ENCODE results near the gene DNAJC7. TPM values are rescaled to one million over a fixed set of nuclear protein-coding genes. Genes with fewer than 3 reads are reported as not detected.
"Not testable (repeated sequence)": the region's sequence is repeated elsewhere in the genome, so short reads cannot be mapped to it uniquely, and the experiment has no call there.

The DNAJC7 gene
- total RNA-seq, 1 experiment from 2014 or later, result 130 TPM

- Mint-ChIP-seq H3K4me1 (ENCODE audit: insufficient read depth, unreplicated experiment) (peaks cover 28% of the 10 kb centered on the region), H3K36me3 (ENCODE audit: insufficient read depth, unreplicated experiment) (peaks cover 16% of the 10 kb centered on the region), H3K9me3 (ENCODE audit: unreplicated experiment) (no peaks in the 10 kb centered on the region), H3K4me3 (ENCODE audit: unreplicated experiment) (peak overlapping the region; percentile 47), H3K27ac (ENCODE audit: low read depth, unreplicated experiment) (peak overlapping the region; percentile 64), H3K27me3 (ENCODE audit: insufficient read depth, unreplicated experiment) (no peaks in the 10 kb centered on the region)
- POLR2A ChIA-PET, result interaction anchor here (0.6 to 3.6 kb wide), 5 partner anchors 9 to 762 kb away, joined by 3 to 11 read pairs (median 4); partner anchors contain the start of genes CNP, KLHL11, NAGLU and NKIRAS2
- DNase-seq (ENCODE audit: unreplicated experiment), result peak; percentile 64
- no peak for TF ChIP-seq CTCF (IDR thresholded peaks at IDR 0.05; ENCODE audit: unreplicated experiment)
- BruUV-seq (replicated peaks), result no TSS peak
- CTCF ChIA-PET, result no interaction called here
- intact Hi-C loops (cut with micrococcal nuclease), result no loop called here
These were observed 6.2 kb downstream of the DNAJC7 start for GRCh38 chr17:42010898-42011516.

- BruUV-seq (replicated peaks); intact Hi-C loops (cut with micrococcal nuclease): not testable (repeated sequence)
- peaks cover 22% of the 10 kb centered on the region for H3K36me3 Mint-ChIP-seq (ENCODE audit: insufficient read depth, unreplicated experiment)
These were observed 7.0 kb downstream of the DNAJC7 start for GRCh38 chr17:42010266-42010680.

GRCh38 chr17:42009170-42009569, 8.1 kb downstream of the DNAJC7 start:
- H3K36me3 Mint-ChIP-seq (ENCODE audit: insufficient read depth, unreplicated experiment), result peaks cover 23% of the 10 kb centered on the region
- H3K4me1 Mint-ChIP-seq (ENCODE audit: insufficient read depth, unreplicated experiment), result peaks cover 28% of the 10 kb centered on the region
- no peak for DNase-seq (ENCODE audit: unreplicated experiment)
- TF ChIP-seq CTCF (IDR thresholded peaks at IDR 0.05; ENCODE audit: unreplicated experiment), result no peak
- POLR2A ChIA-PET, result interaction anchor here (0.7 to 1.5 kb wide), 4 partner anchors 9 to 49 kb away, joined by 3 to 14 read pairs (median 4); partner anchors contain the start of genes DNAJC7 and NKIRAS2
- BruUV-seq (replicated peaks), result no TSS peak
- H3K27ac Mint-ChIP-seq (ENCODE audit: low read depth, unreplicated experiment), result peak overlapping the region; percentile 64
- intact Hi-C loops (cut with micrococcal nuclease), result no loop called here
- CTCF ChIA-PET, result interaction anchor here (0.8 kb wide), 1 partner anchor 37 kb away, joined by 4 read pairs; no protein-coding TSS in a partner anchor
- no peaks in the 10 kb centered on the region for H3K9me3 Mint-ChIP-seq (ENCODE audit: unreplicated experiment)
- no peak overlapping the region for H3K4me3 Mint-ChIP-seq (ENCODE audit: unreplicated experiment)
- H3K27me3 Mint-ChIP-seq (ENCODE audit: insufficient read depth, unreplicated experiment), result no peaks in the 10 kb centered on the region

More at GRCh38 chr17:42010266-42010680, 7.0 kb downstream of the DNAJC7 start:
- Mint-ChIP-seq H3K27ac (ENCODE audit: low read depth, unreplicated experiment) (peak overlapping the region; percentile 64), H3K4me1 (ENCODE audit: insufficient read depth, unreplicated experiment) (peaks cover 28% of the 10 kb centered on the region), H3K4me3 (ENCODE audit: unreplicated experiment) (peak overlapping the region; percentile 47)
- H3K27me3 Mint-ChIP-seq (ENCODE audit: insufficient read depth, unreplicated experiment); POLR2A ChIA-PET; H3K9me3 Mint-ChIP-seq (ENCODE audit: unreplicated experiment): not testable (repeated sequence)
- DNase-seq (ENCODE audit: unreplicated experiment), result peak; percentile 72
- CTCF ChIA-PET, result interaction anchor here (0.6 to 0.9 kb wide), 3 partner anchors 13 to 212 kb away, joined by 3 to 4 read pairs (median 3); no protein-coding TSS in a partner anchor

- no TSS peak for BruUV-seq (replicated peaks)
These were observed 12.1 kb downstream of the DNAJC7 start for GRCh38 chr17:42005166-42005565.

More at GRCh38 chr17:42005166-42005565, 12.1 kb downstream of the DNAJC7 start:
- CTCF ChIA-PET, result no interaction called here
- Mint-ChIP-seq H3K27ac (ENCODE audit: low read depth, unreplicated experiment) (no peak overlapping the region), H3K4me3 (ENCODE audit: unreplicated experiment) (no peak overlapping the region), H3K36me3 (ENCODE audit: insufficient read depth, unreplicated experiment) (peaks cover 52% of the 10 kb centered on the region), H3K4me1 (ENCODE audit: insufficient read depth, unreplicated experiment) (peaks cover 17% of the 10 kb centered on the region), H3K27me3 (ENCODE audit: insufficient read depth, unreplicated experiment) (no peaks in the 10 kb centered on the region), H3K9me3 (ENCODE audit: unreplicated experiment) (no peaks in the 10 kb centered on the region)
- intact Hi-C loops (cut with micrococcal nuclease), result no loop called here
- DNase-seq (ENCODE audit: unreplicated experiment), result no peak
- POLR2A ChIA-PET, result interaction anchor here (0.6 to 4.4 kb wide), 3 partner anchors 8 to 37 kb away, joined by 3 to 32 read pairs (median 7); partner anchors contain the start of gene DNAJC7
- TF ChIP-seq CTCF (IDR thresholded peaks at IDR 0.05; ENCODE audit: unreplicated experiment), result no peak
